A549 treated with GW870086 at 1 μM for 4 hours (cell line): ENCODE measurements around the gene CLEC4M. TPM values are rescaled to one million over a fixed set of nuclear protein-coding genes. Genes with fewer than 3 reads are reported as not detected.

Source experiments
- total RNA-seq: library from RNA; stranded (reverse); fragments of 200-300 nt; extraction: Qiagen RNA extraction; gene quantifications from 5 replicates; pipeline ENCODE4 v1.2.3, GENCODE V29; 2022; ENCODE audit warnings: low read depth

Gene CLEC4M, protein sequence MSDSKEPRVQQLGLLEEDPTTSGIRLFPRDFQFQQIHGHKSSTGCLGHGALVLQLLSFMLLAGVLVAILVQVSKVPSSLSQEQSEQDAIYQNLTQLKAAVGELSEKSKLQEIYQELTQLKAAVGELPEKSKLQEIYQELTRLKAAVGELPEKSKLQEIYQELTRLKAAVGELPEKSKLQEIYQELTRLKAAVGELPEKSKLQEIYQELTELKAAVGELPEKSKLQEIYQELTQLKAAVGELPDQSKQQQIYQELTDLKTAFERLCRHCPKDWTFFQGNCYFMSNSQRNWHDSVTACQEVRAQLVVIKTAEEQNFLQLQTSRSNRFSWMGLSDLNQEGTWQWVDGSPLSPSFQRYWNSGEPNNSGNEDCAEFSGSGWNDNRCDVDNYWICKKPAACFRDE
- not detected in 5 replicates for total RNA-seq

DNA sequence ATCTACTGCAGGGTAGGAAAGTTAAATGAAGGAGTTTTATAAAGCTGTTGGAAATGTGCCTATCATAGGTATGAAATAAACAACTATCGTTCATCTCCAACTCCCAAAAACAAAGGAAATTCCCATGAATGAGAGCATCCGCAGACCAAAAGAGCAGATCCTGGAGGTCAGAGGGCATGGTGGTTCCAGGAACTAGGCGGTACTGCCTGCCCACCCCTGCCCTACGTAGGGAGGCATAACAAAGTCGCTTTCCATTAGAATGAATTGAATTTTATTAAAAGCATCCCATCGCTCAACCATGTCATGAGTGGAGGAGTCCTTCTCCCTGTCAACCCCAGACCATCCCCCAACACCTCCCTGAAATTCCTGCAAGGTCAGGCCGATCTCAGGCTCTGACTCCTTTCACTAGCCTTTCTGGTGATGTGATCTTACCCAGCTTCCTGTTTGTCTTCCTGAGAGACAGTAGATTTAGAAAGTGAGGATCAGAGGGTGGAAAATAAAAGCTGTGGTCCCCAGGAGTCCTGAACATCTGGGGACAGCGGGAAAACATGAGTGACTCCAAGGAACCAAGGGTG is at the start of gene CLEC4M:
Gene CLEC4M, plus strand, starts transcription at position 525 of the 575 bp plus-strand sequence. Its CDS starts 24 bp downstream, at position 549.

DNA sequence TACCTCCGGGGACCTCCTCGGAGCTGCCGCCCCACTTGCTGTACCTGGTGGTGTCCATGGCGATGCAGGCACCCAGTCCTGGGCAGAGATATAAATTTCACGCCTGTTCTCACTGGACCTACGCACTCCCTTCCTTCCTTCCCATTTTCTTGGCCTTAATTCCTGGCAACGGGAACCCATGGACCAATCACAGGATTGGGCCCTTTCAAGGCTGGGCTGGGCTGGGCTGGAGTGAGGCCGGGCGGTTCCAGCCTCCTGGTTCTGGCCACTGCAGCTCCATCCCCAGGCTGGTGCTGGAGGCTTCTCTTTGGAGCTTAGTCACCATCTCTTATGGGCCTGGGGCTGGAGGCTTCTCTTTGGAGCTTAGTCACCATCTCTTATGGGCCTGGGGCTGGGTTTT is 31.0 kb upstream of the CLEC4M start, which contains the start of gene CLEC4G:
Gene CLEC4G, minus strand, starts transcription at position 66 of the 400 bp plus-strand sequence. Its CDS starts 8 bp downstream, at position 58.

DNA sequence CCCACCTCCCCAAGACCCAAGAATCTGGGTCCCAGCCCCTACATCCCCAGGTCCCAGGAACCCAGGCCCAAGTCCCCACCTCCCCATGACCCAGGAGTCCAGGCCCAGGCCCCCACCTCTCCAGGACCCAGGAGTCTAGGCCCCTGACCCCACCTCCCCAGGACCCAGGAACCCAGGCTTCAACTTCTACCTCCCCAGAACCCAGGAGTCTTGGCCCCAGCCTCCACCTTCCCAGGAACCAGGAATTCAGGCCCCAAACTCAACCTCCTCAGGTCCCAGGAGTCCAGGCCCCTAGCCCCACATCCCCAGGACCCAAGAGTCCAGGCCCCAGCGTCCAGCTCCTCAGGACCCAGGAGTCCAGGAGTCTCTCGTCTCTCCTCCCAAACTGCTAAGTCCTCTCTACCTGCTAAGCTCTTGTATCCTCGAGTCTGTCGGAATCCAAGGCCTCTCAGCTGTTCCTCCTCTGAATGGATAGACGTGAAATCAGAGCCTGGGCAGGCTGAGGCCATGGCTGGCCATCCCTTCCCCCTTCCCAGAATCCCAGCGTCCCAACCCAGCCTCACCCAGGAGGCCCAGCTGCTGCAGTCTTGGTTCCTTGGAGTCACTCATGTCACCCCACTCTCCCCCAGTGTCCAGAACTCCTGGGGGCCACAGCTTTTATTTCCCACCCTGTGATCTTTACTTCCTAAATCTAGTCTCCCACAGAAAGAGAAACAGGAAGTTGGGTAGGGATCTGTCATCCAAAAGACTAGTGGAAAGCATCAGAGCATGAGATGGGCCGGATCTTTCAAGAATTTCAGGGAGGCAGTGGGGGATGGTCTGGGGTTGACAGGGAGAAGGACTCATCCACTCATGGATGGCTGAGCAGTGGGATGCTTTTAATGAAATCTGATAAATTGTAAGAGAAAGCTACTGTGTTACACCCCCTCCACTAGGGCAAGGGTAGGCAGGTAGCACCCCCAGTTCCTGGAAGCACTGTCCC is 15.8 kb upstream of the CLEC4M start, which contains the start of gene CD209:
Gene CD209, minus strand, starts transcription at position 632 of the 982 bp plus-strand sequence. Its CDS starts 23 bp downstream, at position 609.

Other genes with a start within 250 kb of the CLEC4M start
- 15.8 to 19.1 TPM (median 17.3 TPM) in 5 replicates for gene ZNF358, start 247.1 kb upstream of the CLEC4M start, total RNA-seq
- 7.1 to 13.4 TPM (median 12.1 TPM) in 5 replicates for gene MCOLN1, start 240.6 kb upstream of the CLEC4M start, total RNA-seq
- 29.3 to 37.6 TPM (median 34.5 TPM) in 5 replicates for gene PNPLA6, start 227.5 kb upstream of the CLEC4M start, total RNA-seq
- 4.0 to 5.8 TPM (median 5.0 TPM) in 5 replicates for gene CAMSAP3, start 167.4 kb upstream of the CLEC4M start, total RNA-seq
- gene XAB2, start 133.7 kb upstream of the CLEC4M start, total RNA-seq = 21.3 to 25.7 TPM (median 24.5 TPM) in 5 replicates
- 50.7 to 71.4 TPM (median 57.1 TPM) in 5 replicates for gene PET100, start 133.4 kb upstream of the CLEC4M start, total RNA-seq
- not detected in 5 replicates for gene PCP2, start 129.5 kb upstream of the CLEC4M start, total RNA-seq
- gene STXBP2, start 126.1 kb upstream of the CLEC4M start, total RNA-seq = 32.9 to 41.8 TPM (median 40.6 TPM) in 5 replicates
- not detected in 5 replicates for gene RETN, start 94.2 kb upstream of the CLEC4M start, total RNA-seq
- gene MCEMP1, start 86.2 kb upstream of the CLEC4M start, total RNA-seq = not detected in 5 replicates
- gene TRAPPC5, start 82.4 kb upstream of the CLEC4M start, total RNA-seq = 52.4 to 111 TPM (median 106 TPM) in 5 replicates
- not detected in 5 replicates for gene FCER2, start 61.1 kb upstream of the CLEC4M start, total RNA-seq
- not detected in 5 replicates for gene CLEC4G, start 31.1 kb upstream of the CLEC4M start, total RNA-seq
- gene CD209, start 15.7 kb upstream of the CLEC4M start, total RNA-seq = not detected in 5 replicates
- gene EVI5L, start 67.0 kb downstream of the CLEC4M start, total RNA-seq = 1.3 to 1.7 TPM (median 1.5 TPM) in 5 replicates
- gene PRR36, start 111.1 kb downstream of the CLEC4M start, total RNA-seq = 0.22 to 0.49 TPM (median 0.41 TPM) in 5 replicates
- 5.1 to 7.1 TPM (median 6.3 TPM) in 5 replicates for gene LRRC8E, start 125.3 kb downstream of the CLEC4M start, total RNA-seq
- gene MAP2K7, start 140.6 kb downstream of the CLEC4M start, total RNA-seq = 10.9 to 15.6 TPM (median 14.6 TPM) in 5 replicates
- 1.1 to 2.2 TPM (median 1.9 TPM) in 5 replicates for gene TGFBR3L, start 151.6 kb downstream of the CLEC4M start, total RNA-seq
- gene SNAPC2, start 157.1 kb downstream of the CLEC4M start, total RNA-seq = 19.7 to 30.6 TPM (median 27.1 TPM) in 5 replicates
- gene CTXN1, start 162.9 kb downstream of the CLEC4M start, total RNA-seq = 10.4 to 21.1 TPM (median 20.1 TPM) in 5 replicates
- 24.7 to 28.6 TPM (median 27.5 TPM) in 5 replicates for gene TIMM44, start 180.4 kb downstream of the CLEC4M start, total RNA-seq
- 66.2 to 71.1 TPM (median 68.4 TPM) in 5 replicates for gene ELAVL1, start 242.4 kb downstream of the CLEC4M start, total RNA-seq